ENCODE measurements around the gene NID2. TPM values are rescaled to one million over a fixed set of nuclear protein-coding genes. Genes with fewer than 3 reads are reported as not detected.

The NID2 gene
- total RNA-seq, 1 experiment from 2014 or later: 3.1 TPM

- Histone ChIP-seq H3K36me3 (ENCODE audit: low read depth, low read length) (peaks cover 84% of the 10 kb centered on the region), H2AFZ (ENCODE audit: low read length) (no peak overlapping the region), H3K9me2 (replicated peaks; ENCODE audit: low read length) (no peaks in the 10 kb centered on the region), H3K27me3 (ENCODE audit: low read length) (no peaks in the 10 kb centered on the region), H3K9ac (ENCODE audit: low read length) (no peak overlapping the region), H4K20me1 (ENCODE audit: low read length) (0 out of 2 replicates have a peak, but pooled peaks cover 4% of the 10 kb centered on the region), H3K4me3 (ENCODE audit: low read length) (no peak overlapping the region), H3K27ac (ENCODE audit: low read length) (no peak overlapping the region), H3K4me2 (ENCODE audit: low read length) (no peak overlapping the region), H3K79me2 (ENCODE audit: low read length) (peaks cover 15% of the 10 kb centered on the region), H3F3A (ENCODE audit: low read length, unreplicated experiment) (no peaks in the 10 kb centered on the region), H3K4me1 (ENCODE audit: insufficient read depth, low read length) (peaks cover 13% of the 10 kb centered on the region; the same call in 1 of the 2 replicates), H3K9me3 (ENCODE audit: low read length) (no peaks in the 10 kb centered on the region)
- TF ChIP-seq CTCF (conservative IDR thresholded peaks at IDR 0.05; ENCODE audit: low read depth, low read length) (no peak), EZH2 (IDR thresholded peaks at IDR 0.05; ENCODE audit: low read length, unreplicated experiment) (no peak), EZH2phosphoT487 (IDR thresholded peaks at IDR 0.05; ENCODE audit: borderline replicate concordance, low read length) (no peak)
- ATAC-seq (peak; percentile 20; the same call in 1 of the 2 replicates), DNase-seq (peak; percentile 19)
- ChIA-PET POLR2A (ENCODE audit: unreplicated experiment) (no interaction called here), CTCF (no interaction called here)
- intact Hi-C loops (cut with micrococcal nuclease): loop anchor here (5.0 kb wide), 1 partner anchor 473 kb away; no protein-coding TSS in a partner anchor
- no TSS peak for BruUV-seq (replicated peaks)
Measured at GRCh38 chr14:51999084-51999483, 69.8 kb downstream of the NID2 start.

GRCh38 chr14:51998348-51998747 lies 70.5 kb downstream of the NID2 start:
- H3K27ac ChIP-seq (ENCODE audit: low read length): no peak overlapping the region
- no peak overlapping the region for H3K4me3 ChIP-seq (ENCODE audit: low read length)
- ATAC-seq (no peak), DNase-seq (no peak)
- H3K27me3 ChIP-seq (ENCODE audit: low read length): no peaks in the 10 kb centered on the region
- peaks cover 13% of the 10 kb centered on the region; the same call in 1 of the 2 replicates for H3K4me1 ChIP-seq (ENCODE audit: insufficient read depth, low read length)
- no peaks in the 10 kb centered on the region for H3K9me2 ChIP-seq (replicated peaks; ENCODE audit: low read length)
- H3K4me2 ChIP-seq (ENCODE audit: low read length): no peak overlapping the region
- H3K9ac ChIP-seq (ENCODE audit: low read length): no peak overlapping the region
- H3K79me2 ChIP-seq (ENCODE audit: low read length): peaks cover 20% of the 10 kb centered on the region
- H3K36me3 ChIP-seq (ENCODE audit: low read depth, low read length): peaks cover 84% of the 10 kb centered on the region
- intact Hi-C loops (cut with micrococcal nuclease): loop anchor here (5.0 kb wide), 1 partner anchor 474 kb away; no protein-coding TSS in a partner anchor
- H3F3A ChIP-seq (ENCODE audit: low read length, unreplicated experiment): no peaks in the 10 kb centered on the region
- BruUV-seq (replicated peaks): no TSS peak
- no peaks in the 10 kb centered on the region for H3K9me3 ChIP-seq (ENCODE audit: low read length)
- no peak for TF ChIP-seq EZH2phosphoT487 (IDR thresholded peaks at IDR 0.05; ENCODE audit: borderline replicate concordance, low read length)
- no peak for TF ChIP-seq EZH2 (IDR thresholded peaks at IDR 0.05; ENCODE audit: low read length, unreplicated experiment)
- no peak for TF ChIP-seq CTCF (conservative IDR thresholded peaks at IDR 0.05; ENCODE audit: low read depth, low read length)
- H2AFZ ChIP-seq (ENCODE audit: low read length): no peak overlapping the region
- H4K20me1 ChIP-seq (ENCODE audit: low read length): 0 out of 2 replicates have a peak, but pooled peaks cover 4% of the 10 kb centered on the region
- CTCF ChIA-PET: interaction anchor here (0.5 kb wide), 1 partner anchor 493 kb away, joined by 7 read pairs; no protein-coding TSS in a partner anchor
- POLR2A ChIA-PET (ENCODE audit: unreplicated experiment): no interaction called here

- intact Hi-C loops (cut with micrococcal nuclease): loop anchor here (1.0 to 5.0 kb wide), 4 partner anchors 81 to 476 kb away; no protein-coding TSS in a partner anchor
- H3K27me3 ChIP-seq (ENCODE audit: low read length): no peaks in the 10 kb centered on the region
- ChIA-PET POLR2A (ENCODE audit: unreplicated experiment) (no interaction called here), CTCF (interaction anchor here (0.6 to 0.7 kb wide), 2 partner anchors 101 to 901 kb away, joined by 3 read pairs; no protein-coding TSS in a partner anchor)
- 0 out of 2 replicates have a peak, but pooled peaks cover 4% of the 10 kb centered on the region for H4K20me1 ChIP-seq (ENCODE audit: low read length)
- no TSS peak for BruUV-seq (replicated peaks)
- no peak overlapping the region for H2AFZ ChIP-seq (ENCODE audit: low read length)
- DNase-seq (peak; percentile 58), ATAC-seq (peak; percentile 50; the same call in 1 of the 2 replicates)
- no peak overlapping the region for H3K4me3 ChIP-seq (ENCODE audit: low read length)
- H3K4me2 ChIP-seq (ENCODE audit: low read length): no peak overlapping the region
- no peak overlapping the region for H3K27ac ChIP-seq (ENCODE audit: low read length)
- H3K79me2 ChIP-seq (ENCODE audit: low read length): peaks cover 31% of the 10 kb centered on the region
- H3K36me3 ChIP-seq (ENCODE audit: low read depth, low read length): peaks cover 77% of the 10 kb centered on the region
- no peaks in the 10 kb centered on the region for H3K9me3 ChIP-seq (ENCODE audit: low read length)
- H3K9me2 ChIP-seq (replicated peaks; ENCODE audit: low read length): no peaks in the 10 kb centered on the region
- no peak overlapping the region for H3K9ac ChIP-seq (ENCODE audit: low read length)
- H3F3A ChIP-seq (ENCODE audit: low read length, unreplicated experiment): no peaks in the 10 kb centered on the region
- TF ChIP-seq CTCF (conservative IDR thresholded peaks at IDR 0.05; ENCODE audit: low read depth, low read length): peak; percentile 91
- no peak for TF ChIP-seq EZH2phosphoT487 (IDR thresholded peaks at IDR 0.05; ENCODE audit: borderline replicate concordance, low read length)
- TF ChIP-seq EZH2 (IDR thresholded peaks at IDR 0.05; ENCODE audit: low read length, unreplicated experiment): no peak
- peaks cover 14% of the 10 kb centered on the region for H3K4me1 ChIP-seq (ENCODE audit: insufficient read depth, low read length)
Measured at GRCh38 chr14:51996148-51996746, 72.6 kb downstream of the NID2 start.

Data from PC-3 (cell line).